ENCODE measurements around the gene EXTL1.

- no peak for TF ChIP-seq CTCF (IDR thresholded peaks at IDR 0.05)
- TF ChIP-seq POLR2A (IDR thresholded peaks at IDR 0.05) = peak; percentile 55
Measured at GRCh38 chr1:26035203-26035958, 13.8 kb downstream of the EXTL1 start.
